GOT3 (cell line): Measurements from ENCODE around the gene CASZ1.

Source experiments
- DNase-seq: peaks from one replicate; lab custom pipeline; 2025; ENCODE audit warnings: mixed read lengths; lab: John Stamatoyannopoulos, UW

The CASZ1 gene

DNA sequence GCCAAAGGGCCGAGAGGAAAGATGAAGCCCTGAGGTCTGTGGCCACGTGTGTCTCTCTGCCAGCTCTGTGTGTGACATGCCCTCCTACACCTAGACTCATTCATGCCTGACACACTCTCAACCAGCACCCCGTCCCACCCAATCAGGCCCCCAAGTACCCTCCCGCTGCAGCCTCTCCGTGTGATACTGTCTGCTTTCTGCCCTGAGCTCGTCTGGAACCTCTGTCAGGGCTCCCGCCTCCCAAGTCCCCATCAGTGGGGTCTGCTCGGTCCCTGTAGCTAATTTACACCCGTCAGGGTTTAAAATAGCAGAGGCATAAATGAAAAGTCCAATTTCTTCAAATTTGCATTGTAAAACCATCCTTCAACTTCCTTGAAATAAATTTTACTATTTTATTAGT lies 20.7 kb downstream of the CASZ1 start:
- no peak for DNase-seq

- no peak for DNase-seq
These were observed 21.7 kb downstream of the CASZ1 start for GRCh38 chr1:10774615-10775310.

DNA sequence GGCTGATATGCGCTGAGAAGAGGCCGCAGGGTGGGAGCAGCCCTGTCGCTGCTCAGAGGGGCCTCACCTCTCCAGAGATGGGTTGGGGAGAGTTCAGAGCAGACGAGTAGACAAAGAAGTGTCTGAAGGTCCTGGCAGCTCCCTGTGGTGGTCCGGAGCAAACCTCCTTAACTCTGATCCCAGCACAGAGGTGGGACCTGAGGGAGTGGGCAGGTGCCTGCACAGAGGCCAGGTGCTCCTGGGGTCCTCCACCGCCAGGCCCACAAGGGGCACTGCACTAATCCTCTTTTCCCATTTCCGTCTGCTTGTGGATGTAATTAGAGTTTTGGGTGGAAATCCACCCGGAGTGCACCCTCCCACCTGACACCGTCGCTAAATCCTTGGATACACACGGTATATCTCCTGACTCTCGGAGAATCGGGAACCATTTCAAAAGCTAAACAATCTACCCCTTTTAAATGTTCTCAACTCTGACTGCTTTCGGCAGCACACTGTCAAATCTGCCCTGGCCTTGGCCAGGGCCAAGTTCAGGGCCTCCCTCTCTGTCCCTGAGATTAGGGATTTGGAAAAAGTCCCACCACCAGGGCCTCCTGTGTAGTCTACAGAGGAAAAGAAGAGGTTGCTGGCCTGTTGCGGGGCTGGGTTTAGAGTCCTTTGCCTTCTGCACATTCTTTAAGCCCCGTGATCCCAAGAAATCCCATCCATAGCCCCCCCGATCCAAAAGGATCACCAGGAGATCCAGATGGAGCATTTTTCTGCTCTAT lies 22.4 kb downstream of the CASZ1 start:
- no peak for DNase-seq

DNA sequence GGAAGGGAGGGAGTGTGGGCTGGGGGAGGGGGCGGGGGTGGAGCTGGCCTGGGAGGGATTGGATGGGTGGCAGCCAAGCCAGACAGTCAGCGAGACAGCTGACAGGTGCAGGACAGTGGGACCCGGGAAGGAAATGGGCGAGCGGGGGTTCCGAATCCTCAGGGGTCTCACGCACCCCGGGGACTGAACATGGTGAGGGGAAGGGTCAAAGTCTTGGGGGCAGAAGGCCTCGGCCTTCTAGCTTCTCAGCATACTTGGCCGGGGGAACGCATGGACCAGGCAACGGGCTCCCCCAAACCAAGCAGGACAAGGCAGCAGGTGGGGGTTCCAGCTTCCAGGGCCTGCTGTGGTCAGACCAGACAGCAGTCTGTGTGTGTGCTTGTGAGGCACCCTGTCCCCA lies 23.1 kb downstream of the CASZ1 start:
- DNase-seq = no peak

- no peak for DNase-seq
These were observed 23.7 kb downstream of the CASZ1 start for GRCh38 chr1:10772711-10773110.

- DNase-seq = no peak
These were observed 24.7 kb downstream of the CASZ1 start for GRCh38 chr1:10771789-10772188.

GRCh38 chr1:10768552-10768951 lies 27.9 kb downstream of the CASZ1 start:
- DNase-seq = no peak

DNA sequence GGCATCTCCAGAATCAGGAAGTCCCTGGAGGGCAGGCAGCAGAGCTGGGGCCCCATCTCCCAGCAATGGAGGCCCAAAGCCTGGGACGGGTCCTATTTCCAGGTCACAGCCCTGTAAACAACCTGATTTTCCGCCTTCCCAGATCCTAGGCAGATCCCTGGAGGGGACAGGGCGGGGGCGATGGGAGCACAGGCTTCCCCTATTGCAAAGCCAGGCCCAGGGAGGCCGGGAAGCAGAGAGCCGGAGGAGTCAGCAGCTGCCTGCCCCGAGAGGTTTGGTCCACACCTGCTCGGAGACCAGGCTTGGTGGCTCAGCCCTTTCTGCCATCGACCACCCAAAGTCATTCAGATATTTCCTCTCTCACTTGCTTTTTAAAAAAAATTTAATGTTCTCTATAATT lies 29.2 kb downstream of the CASZ1 start:
- no peak for DNase-seq

DNA sequence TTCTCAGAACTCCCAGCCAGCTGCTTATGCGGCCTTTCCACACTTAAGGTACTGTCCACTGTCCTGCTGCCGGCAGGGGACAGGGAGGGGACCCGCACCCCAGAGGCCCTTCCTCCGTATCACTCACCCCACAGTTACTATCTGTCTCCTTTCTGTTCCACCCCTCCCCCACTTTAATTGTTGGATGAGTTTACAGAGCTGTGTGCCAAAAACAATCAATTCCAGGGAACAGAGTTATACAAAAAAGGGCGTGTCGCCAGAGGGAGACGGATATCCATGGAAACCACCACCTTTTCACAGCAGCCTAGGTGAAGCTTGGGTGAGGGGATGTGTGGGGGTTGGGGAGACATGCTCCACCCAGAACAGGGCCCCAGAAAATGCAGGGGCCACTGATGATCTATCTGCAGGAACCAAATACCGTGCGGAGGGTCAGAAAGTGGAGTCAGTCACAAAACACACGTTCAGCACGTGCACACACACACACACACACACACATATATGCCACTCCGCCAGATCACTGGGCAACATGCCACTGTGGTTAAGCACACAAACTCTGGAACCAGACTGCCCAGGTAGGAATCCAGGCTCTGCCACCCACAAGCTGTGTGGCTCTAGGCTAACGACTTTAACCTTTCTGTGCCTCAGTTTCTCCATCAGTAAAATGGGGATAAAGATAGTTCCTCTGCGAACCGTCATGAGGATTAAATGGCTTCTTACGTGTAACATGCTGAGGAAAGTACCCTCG lies 30.5 kb downstream of the CASZ1 start:
- DNase-seq = no peak

DNA sequence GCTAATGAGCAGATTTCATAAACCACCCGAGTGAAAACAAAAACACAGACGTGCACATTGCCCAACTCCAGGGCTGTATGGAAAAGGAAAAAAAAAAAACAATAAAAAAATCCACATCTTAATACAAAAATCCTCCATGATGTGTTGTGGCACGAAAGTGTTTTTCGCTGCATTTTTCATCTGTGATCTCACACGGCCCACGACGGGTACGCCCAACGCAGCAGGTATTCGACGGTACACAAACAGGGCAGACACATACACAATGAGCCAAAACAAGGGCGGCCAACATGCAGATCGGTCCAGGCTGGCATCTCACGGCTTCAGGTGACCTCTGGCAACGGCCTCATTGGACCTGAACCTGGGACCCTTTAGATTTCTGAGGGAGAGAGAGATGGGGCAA lies 31.1 kb downstream of the CASZ1 start:
- DNase-seq = no peak

DNA sequence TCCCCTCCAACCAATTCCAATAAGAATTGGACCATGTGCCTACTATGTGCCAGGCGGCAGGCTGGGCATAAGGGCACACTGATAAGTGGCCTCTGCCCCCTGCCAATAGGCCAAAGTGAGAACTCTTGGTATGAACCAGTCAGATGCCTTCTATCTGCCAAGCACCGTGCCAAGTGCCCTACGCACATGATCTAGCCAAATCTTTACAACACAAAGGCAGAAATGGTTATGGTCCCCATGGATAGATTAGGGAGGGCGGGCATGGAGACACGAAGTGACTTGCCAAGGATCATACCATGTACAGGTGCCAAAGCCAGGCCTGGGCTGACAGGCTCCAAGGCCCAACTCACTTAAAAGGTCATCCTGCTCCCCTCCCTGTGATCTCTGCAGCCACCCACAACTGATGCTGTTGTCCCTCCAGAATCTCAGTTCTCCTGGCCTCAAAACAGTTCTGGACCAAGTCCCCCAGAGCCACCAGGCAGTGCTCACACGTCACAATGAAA lies 32.1 kb downstream of the CASZ1 start:
- DNase-seq = no peak

DNA sequence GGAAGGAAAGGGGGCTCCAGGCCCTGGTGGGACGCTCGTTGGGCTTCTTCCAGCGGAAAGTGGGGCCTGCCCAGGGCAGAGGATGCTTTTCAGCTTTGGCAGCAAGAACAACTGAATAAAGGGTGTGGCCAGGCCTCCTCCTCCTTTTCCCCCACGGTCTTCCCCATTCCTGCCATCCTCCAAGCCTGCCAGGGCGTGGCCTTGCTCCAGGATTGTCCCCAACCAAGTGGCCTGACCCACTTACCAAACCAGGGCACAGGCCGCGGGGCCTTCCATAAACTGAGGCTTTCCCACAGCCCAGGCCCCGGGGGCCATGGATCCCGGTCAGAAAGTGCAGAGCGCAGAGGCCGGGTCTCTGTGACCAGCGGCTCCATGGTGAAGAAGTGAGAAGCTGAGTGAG lies 33.6 kb downstream of the CASZ1 start:
- no peak for DNase-seq

DNA sequence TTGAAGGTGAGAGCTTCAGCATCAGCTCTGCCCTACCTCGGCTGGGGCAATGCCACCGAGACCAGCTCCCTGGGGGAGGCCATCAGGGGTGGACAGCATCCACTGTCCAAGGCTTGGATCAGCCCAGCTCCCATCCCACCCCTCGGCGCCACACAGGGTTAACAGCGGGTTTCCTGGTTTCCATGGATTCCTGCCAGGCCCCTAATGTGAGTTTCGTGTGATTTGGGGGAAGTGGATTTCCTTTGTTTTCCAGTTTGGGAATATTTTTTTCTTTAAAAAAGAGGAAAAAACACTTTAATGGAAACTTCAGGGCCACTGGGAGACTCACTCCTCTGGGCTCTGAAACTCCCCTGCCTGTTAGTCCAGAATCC lies 34.3 kb downstream of the CASZ1 start:
- DNase-seq = no peak

GRCh38 chr1:10761503-10762152 lies 34.8 kb downstream of the CASZ1 start:
- no peak for DNase-seq

DNA sequence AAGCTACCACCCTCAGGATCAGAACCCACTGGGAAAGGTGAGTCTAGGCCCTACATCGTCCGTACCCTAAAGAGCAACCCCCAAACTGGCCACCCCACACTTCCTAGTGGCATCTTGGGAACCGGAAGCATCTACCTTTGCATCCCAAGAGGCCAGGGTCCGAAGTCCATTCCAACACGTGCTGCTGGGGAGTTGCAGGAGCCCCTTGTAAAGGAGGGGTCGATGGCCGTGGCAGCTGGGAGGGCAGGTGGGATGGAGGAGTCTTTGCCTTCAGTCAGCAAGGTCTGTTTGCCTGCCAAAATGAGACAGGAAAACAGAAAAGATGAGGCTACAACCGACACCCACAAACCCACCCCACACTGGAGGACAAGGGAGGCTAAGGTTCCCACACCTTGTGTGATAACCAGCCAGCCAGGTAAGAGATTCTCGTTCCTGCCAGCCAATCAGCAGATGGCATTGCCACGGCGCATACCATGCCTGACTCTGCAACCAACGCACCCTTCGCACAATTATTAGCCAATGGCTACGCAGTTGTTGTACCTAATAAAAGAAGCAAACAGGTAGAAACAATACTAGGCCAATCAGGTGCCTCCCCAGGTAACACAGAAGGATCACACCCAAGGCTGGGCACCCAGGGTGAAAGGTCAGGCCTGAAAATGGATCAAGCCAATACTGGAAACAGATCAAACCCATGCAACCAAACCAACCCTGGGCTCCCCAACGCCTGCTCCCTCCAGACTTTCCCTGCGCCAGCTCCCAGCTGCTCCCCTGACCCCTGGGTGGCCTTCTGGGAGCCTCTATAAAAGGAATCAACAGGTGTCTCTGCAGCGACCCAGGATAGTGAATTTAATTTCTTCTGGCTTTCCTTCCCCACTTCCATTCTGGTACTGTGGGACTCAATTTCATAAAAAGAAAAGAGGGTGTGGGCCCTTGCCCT lies 35.6 kb downstream of the CASZ1 start:
- no peak for DNase-seq

DNA sequence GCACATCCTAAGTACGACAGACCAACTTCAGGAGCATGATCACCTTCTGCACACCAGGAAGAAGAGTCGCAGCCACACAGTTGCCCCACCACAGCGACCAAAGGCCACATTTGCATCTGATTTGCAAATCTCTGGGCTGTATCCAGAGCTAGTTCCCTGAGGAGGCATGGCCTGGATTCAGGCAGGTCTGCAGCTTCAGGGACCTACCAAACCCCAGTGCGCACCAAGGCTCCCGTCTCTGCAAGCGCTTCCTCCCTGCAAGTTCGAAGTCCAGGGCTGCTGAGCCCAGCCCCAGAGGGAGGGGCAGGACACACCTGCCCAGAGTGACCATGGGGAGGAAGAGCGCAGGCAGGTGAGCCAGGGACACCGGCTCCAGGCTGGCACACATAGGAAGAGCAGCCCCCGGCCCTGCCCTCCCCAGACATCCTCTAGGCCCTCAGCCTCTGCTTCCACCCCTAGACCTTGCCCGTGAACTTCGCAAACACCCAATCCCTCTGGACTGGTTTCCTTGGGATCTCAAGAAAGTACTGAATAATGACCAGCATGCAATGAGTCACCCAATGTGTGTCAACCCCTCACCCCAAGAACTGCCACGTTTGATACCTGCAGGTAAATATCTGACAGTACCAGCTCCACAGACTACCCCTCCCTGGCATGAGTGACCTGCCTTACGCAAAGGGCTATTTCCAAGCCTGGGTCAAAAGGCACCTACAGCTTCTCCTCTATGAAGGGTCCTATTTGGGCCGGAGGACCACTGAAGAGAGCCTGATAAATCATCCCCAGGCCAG lies 36.8 kb downstream of the CASZ1 start:
- DNase-seq = no peak

GRCh38 chr1:10756842-10757241 lies 39.6 kb downstream of the CASZ1 start:
- DNase-seq = no peak

GRCh38 chr1:10755970-10756521 lies 40.4 kb downstream of the CASZ1 start:
- no peak for DNase-seq

DNA sequence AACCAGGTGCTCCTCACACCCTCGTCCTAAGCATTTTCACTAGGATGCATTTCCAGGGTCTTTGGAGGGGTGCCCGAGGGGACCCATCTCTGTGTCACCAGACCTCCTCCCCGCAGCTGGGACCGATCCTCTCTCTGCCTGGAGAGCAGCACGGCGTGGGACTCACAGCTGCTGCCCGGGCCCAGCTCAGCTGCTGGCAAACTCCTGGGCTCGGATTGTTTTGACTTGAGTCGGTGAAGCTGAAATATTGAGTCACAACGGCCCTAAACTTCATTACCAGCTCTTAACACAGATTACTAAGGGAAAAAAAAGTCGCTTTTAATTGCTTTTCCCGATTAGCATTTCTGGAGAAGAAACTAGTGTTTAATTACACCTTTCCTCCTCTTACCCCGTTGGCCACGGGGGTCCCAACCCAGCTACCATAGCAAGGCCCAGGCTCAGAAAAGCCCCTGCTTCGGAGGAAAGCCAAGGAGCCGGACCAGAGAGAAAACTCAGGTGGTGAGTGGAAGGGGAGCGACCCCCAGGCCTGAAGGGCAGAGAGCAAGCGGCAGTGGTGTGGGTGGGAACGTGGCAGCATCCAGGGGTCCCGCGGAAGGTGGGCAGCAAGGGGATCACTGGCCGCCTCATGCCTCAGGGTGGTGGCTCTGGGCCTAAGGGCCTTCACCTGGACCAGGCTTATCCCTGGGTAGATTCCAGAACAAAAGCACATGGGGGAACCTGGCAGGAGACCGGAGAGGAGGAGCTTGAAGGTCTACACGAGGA lies 41.7 kb downstream of the CASZ1 start:
- no peak for DNase-seq
